RWPE2 (cell line): ENCODE measurements around the gene RNF130.

ENCODE experiments used
- ATAC-seq: fragments of 200-7000 bp; cut with Tn5 transposase; 3 replicates; pipeline ENCODE4 v1.9.1; 2021; ENCODE audit warnings: low read depth
- DNase-seq: peaks from one replicate; pipeline ENCODE4 v3.0.0-alpha.2; 2020; ENCODE audit warnings: low spot score
- H3K27ac ChIP-seq: fragments of 450-650 bp; 2 replicates; pipeline ENCODE4 v1.5.1; 2017; ENCODE audit warnings: mild to moderate bottlenecking; ENCODE audit not compliant: poor library complexity, severe bottlenecking
- H3K27me3 ChIP-seq: fragments of 250-450 bp; sonication (Bioruptor Pico); 2 replicates; pipeline ENCODE4 v1.5.1; 2021; ENCODE audit warnings: mild to moderate bottlenecking, moderate library complexity; ENCODE audit not compliant: insufficient read depth, poor library complexity, severe bottlenecking
- H3K36me3 ChIP-seq: fragments of 250-450 bp; sonication (Bioruptor Pico); 2 replicates; pipeline ENCODE4 v1.5.1; 2020; ENCODE audit warnings: low read depth, mild to moderate bottlenecking, moderate library complexity
- H3K4me1 ChIP-seq: fragments of 250-450 bp; sonication (Bioruptor Pico); 2 replicates; pipeline ENCODE4 v1.5.1; 2021; ENCODE audit warnings: mild to moderate bottlenecking, moderate library complexity; ENCODE audit not compliant: insufficient read depth, poor library complexity, severe bottlenecking
- H3K4me3 ChIP-seq: fragments of 250-450 bp; sonication (Bioruptor Pico); 2 replicates; pipeline ENCODE4 v1.5.1; 2021; ENCODE audit warnings: mild to moderate bottlenecking, moderate library complexity; ENCODE audit not compliant: severe bottlenecking
- H3K9me3 ChIP-seq: fragments of 250-450 bp; sonication (Bioruptor Pico); 2 replicates; pipeline ENCODE4 v1.5.1; 2021; ENCODE audit warnings: mild to moderate bottlenecking, moderate library complexity; ENCODE audit not compliant: severe bottlenecking
- TF ChIP-seq, protein P1 (sequence below): fragments of 450-650 bp; IDR thresholded peaks from one replicate; pipeline ENCODE4 v1.5.1; 2017; ENCODE audit warnings: mild to moderate bottlenecking, moderate library complexity; ENCODE audit not compliant: poor library complexity, severe bottlenecking

Gene RNF130

DNA sequence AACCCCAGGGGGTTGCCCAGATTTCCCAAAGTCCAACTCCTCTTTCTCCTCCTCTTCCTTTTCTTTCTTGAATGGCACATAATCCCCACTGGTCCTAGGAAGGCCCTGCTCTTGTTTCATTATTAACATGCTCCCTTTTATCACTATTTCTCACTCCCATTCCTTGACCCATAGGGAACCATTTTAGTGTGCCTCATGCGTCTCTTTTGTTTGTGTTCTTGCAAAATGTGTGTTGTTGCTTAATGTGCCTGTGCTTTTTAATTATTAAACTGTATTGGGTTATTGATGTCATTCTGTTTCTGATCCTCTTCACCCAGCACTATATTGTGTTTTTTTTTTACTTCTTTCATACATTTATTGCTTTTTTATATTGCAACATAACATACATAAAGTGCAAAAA, 4.1 kb upstream of the RNF130 start:
- no peaks in the 10 kb centered on the region for H3K27me3 ChIP-seq
- no peak for ATAC-seq
- TF ChIP-seq, protein P1, sequence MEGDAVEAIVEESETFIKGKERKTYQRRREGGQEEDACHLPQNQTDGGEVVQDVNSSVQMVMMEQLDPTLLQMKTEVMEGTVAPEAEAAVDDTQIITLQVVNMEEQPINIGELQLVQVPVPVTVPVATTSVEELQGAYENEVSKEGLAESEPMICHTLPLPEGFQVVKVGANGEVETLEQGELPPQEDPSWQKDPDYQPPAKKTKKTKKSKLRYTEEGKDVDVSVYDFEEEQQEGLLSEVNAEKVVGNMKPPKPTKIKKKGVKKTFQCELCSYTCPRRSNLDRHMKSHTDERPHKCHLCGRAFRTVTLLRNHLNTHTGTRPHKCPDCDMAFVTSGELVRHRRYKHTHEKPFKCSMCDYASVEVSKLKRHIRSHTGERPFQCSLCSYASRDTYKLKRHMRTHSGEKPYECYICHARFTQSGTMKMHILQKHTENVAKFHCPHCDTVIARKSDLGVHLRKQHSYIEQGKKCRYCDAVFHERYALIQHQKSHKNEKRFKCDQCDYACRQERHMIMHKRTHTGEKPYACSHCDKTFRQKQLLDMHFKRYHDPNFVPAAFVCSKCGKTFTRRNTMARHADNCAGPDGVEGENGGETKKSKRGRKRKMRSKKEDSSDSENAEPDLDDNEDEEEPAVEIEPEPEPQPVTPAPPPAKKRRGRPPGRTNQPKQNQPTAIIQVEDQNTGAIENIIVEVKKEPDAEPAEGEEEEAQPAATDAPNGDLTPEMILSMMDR = no peak
- H3K27ac ChIP-seq = no peak overlapping the region
- no peak for DNase-seq
- H3K4me1 ChIP-seq = no peaks in the 10 kb centered on the region
- no peak overlapping the region for H3K4me3 ChIP-seq
- no peaks in the 10 kb centered on the region for H3K36me3 ChIP-seq
- H3K9me3 ChIP-seq = no peaks in the 10 kb centered on the region

- Histone ChIP-seq H3K27ac (no peak overlapping the region), H3K4me1 (peaks cover 9% of the 10 kb centered on the region), H3K36me3 (no peaks in the 10 kb centered on the region), H3K27me3 (no peaks in the 10 kb centered on the region), H3K4me3 (no peak overlapping the region), H3K9me3 (no peaks in the 10 kb centered on the region)
- no peak for ATAC-seq
- DNase-seq = no peak
- TF ChIP-seq, protein P1 = no peak
Measured at GRCh38 chr5:180074462-180074861, 2.9 kb upstream of the RNF130 start.

DNA sequence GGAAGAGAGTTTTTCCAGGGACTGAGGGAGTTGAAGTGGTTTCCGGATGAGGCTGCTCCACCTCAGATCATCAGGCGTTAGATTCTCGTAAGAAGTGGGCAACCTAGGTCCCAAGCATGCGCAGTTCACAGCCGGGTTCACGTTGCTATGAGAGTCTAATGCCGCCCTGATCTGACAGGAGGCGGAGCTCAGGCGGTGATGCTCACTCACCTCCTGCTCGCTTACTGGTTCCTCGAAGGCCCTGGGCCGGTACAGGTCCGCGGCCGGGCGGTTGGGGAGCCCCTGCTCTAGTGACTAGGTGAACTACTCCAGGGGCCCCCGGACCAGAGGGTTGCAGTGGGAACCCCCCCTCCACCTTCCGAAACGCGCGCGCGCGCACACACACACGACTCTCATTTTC, 997 bp upstream of the RNF130 start:
- H3K9me3 ChIP-seq = no peaks in the 10 kb centered on the region
- no peaks in the 10 kb centered on the region for H3K27me3 ChIP-seq
- TF ChIP-seq, protein P1 = no peak
- DNase-seq (no peak), ATAC-seq (no peak)
- peaks cover 11% of the 10 kb centered on the region for H3K4me1 ChIP-seq
- H3K4me3 ChIP-seq = no peak overlapping the region
- H3K36me3 ChIP-seq = no peaks in the 10 kb centered on the region
- H3K27ac ChIP-seq = no peak overlapping the region

DNA sequence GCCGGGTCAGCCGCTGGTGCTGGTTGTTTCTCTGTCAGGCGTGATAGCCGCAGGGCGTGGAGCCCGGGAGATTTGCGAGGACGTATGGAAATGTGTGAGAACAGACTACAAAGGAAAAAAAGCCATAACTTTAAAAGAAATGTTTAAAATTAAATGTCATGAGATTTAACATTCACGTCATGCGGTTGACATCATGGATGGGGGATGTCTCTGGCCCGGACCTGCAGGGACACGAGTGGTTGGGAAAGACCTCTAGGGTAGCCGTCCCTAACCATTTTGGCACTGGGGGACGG, 643 bp upstream of the RNF130 start:
- TF ChIP-seq, protein P1 = no peak

GRCh38 chr5:180070756-180071530, 616 bp downstream of the RNF130 start:
- Histone ChIP-seq H3K4me3 (peak overlapping the region; percentile 95), H3K27ac (peak overlapping the region; percentile 47), H3K36me3 (no peaks in the 10 kb centered on the region), H3K9me3 (no peaks in the 10 kb centered on the region), H3K27me3 (no peaks in the 10 kb centered on the region), H3K4me1 (peaks cover 11% of the 10 kb centered on the region)
- DNase-seq (no peak), ATAC-seq (peak; percentile 57)
- TF ChIP-seq, protein P1 = no peak

More for the DNA sequence above, 643 bp upstream of the RNF130 start:
- DNase-seq (no peak), ATAC-seq (no peak)
- H3K27me3 ChIP-seq = no peaks in the 10 kb centered on the region
- H3K4me3 ChIP-seq = peak overlapping the region; percentile 95
- H3K27ac ChIP-seq = peak overlapping the region; percentile 47
- no peaks in the 10 kb centered on the region for H3K9me3 ChIP-seq
- H3K4me1 ChIP-seq = peaks cover 11% of the 10 kb centered on the region
- no peaks in the 10 kb centered on the region for H3K36me3 ChIP-seq
